CD1c-positive myeloid dendritic cell (primary cell): Measurements from ENCODE around the gene YIF1B.

Source experiments
- DNase-seq: peaks from one replicate; pipeline ENCODE4 v3.0.0-alpha.2; 2016; ENCODE audit errors: extremely low spot score

YIF1B gene

DNA sequence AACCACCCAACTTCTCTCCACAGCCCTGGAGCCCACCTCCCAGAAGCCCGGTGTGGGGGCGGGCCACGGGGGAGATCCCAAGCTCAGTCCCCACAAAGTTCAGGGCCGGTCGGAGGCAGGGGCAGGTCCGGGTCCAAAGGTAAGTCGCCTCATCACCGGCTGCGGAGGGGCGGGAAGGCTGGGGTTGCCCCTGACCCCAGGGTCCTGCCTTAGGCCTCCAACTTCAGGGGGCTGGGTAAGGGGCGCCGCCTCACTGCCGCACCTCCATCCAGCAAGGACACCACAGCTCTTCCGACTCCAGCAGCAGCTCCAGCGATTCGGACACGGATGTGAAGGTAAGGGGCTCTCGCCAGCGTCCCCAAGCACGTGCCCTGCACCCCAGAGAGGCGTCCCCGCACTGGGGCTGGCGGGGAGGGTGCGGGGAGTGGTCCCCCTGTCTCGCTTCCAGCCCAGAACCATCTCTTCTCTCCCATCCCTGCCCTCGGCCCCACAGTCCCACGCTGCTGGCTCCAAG, 11.3 kb downstream of the YIF1B start:
- no peak for DNase-seq

DNA sequence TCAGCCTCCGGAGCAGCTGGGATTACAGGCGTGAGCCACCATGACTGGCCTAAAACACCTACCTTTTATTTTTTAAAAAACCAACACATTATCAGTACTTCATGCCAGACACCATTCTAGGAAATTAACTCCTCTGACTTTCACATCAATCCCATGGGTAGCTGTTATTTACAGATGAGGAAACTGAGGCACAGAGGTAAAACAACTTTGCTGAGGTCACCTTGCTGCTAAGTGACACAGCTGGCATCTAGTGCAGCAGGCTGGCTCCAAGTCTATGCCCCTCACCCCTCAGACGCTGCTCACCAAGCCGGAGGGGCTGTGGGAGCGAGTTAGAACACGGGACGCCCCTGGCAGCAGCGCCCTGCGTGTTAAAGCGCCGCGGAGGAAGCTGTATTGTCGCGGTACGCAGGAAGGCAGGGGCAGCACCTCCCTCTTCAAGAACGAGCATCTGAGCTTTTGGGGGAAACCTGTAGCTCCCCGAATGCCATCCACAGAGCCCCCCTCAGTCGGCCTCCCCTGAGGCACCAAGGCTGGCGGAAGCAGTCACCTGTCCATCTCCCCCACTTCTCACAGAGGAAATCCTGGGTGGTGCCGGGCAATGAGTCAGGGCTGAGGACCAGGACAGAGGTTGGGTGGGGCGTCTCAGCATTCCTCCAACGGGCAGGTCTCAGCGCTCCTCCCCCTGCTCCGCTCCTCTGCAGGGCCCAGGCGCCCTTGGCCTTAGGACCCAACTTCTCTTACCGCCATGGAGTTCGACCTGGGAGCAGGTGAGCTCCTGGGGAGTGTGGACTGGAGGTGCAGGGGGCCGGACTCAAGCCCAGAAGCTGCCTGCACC, 12.0 kb downstream of the YIF1B start, which contains the start of gene C19orf33:
Gene C19orf33, plus strand, starts transcription at position 735 of the 835 bp plus-strand sequence. Its CDS starts 11 bp downstream, at position 746.
- DNase-seq, result no peak

DNA sequence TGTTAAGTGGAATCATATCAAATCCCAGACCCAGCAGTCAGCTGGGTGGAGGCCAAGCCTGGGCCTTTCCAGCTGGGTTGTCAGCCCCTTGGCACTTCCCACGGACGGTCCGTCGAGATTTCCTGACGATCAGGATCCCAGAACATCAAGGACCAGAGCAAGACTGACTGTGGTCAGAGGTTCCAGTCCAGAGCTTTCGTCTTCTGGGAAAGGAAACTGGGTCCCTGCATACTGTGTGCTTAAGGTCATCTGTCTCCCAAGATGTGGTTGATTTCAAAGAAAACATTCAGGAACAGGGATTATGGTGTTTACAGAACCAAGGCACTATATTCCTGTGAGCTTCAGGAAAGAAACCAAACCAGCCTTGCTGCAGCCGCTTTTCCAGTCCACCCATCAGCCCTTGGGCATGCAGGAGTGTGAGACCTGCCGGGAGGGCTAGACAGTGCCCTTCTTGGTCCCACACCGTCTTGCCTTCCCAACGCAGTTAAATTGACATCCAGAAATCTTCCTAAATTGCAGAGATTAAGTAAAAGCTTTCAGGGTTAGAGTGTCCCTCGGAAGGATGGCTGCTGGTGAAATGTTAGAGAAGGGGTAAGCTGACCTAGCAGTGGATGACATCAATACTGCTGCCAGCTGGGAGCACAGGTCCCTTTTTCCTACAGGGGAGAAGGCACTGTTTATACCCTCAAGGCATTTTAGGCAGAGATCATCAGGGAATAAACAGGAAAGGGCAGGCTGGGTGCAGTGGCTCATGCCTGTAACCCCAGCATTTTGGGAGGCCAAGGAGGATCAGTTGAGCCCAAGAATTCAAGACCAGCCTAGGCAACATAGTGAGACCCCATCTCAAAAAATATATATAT, 16.7 kb downstream of the YIF1B start:
- no peak for DNase-seq

DNA sequence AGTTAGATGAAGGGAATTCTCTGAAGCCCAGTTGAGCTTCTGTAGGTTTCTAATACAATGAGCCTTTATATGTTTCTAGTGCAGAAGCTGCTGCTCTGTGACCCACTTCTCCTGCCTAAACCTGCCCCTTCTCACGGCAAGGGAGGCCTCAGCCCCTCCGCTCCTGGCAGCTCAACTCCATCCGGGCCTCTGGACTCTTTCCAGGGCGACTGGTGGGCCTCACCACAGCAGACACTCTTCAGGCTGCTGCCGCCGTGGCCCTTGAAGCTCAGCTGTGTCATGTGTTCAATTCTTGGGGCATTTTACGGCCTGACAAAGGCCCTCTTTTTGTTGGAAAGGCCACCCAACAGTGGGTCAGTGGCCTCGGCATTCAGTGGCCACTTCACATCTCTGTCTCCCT, 21.7 kb downstream of the YIF1B start:
- no peak for DNase-seq

DNA sequence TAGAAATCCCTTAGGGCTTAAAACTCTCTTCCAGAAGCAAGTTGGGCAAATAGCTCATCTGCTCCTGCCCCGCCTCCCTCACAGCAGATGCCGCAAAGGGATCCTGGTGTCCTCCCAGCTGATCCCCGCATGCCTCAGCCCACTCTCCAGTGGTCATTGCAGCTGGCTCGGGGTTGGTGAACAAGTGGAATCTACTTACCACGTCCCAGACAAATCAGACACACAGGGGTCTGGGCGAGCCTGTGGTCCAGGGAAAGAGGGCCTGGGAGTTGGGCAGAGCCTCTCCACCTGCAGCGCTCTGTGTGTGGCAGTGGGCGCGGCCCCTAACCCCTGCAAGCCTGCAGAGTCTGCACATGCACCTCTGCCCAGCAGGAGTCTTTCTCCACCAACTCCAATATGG, 22.5 kb downstream of the YIF1B start:
- no peak for DNase-seq

DNA sequence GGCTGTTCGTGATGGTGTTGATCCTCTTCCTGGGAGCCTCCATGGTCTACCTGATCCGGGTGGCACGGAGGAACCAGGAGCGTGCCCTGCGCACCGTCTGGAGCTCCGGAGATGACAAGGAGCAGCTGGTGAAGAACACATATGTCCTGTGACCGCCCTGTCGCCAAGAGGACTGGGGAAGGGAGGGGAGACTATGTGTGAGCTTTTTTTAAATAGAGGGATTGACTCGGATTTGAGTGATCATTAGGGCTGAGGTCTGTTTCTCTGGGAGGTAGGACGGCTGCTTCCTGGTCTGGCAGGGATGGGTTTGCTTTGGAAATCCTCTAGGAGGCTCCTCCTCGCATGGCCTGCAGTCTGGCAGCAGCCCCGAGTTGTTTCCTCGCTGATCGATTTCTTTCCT, 23.9 kb downstream of the YIF1B start:
- DNase-seq, result no peak

DNA sequence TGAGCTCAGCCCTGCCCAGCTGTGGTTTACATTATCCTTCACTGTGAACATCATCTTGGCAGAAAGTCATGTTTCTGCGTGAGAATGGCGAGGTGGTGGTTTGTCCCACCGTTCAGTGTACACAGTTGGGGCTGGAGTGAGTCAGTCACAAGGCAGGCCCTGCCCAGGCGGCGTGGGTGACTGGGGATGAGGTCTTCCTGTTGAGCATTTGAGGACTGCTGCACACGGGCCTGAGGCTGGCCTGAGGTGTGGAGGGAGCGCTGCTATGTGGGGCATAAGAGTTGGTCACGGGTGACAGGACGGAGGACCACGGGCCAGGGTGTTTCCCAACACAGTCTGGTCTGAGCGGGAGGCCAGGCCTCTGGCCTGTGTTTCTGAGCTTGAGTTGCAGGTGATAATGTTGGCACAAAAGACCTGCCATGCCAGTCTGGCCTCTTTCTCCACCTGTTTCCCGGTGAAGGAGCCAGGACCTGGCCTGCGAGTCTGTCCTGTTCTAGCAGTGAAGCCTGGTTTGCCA, 25.1 kb downstream of the YIF1B start:
- DNase-seq, result peak; percentile 55

DNA sequence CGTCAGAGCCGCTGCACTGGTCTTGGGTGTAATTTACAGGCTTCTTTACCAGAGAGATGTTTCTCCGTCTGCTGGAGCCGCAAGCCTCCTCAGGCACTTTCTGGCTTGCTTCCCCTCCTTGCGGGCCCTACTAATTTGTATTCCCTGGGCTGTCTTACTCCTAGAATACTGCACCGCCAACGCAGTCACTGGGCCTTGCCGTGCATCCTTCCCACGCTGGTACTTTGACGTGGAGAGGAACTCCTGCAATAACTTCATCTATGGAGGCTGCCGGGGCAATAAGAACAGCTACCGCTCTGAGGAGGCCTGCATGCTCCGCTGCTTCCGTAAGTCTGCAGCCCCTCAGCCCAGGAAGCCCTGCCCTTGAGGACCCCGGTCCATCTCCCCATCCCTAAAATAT, 25.8 kb downstream of the YIF1B start:
- DNase-seq, result peak; percentile 53

DNA sequence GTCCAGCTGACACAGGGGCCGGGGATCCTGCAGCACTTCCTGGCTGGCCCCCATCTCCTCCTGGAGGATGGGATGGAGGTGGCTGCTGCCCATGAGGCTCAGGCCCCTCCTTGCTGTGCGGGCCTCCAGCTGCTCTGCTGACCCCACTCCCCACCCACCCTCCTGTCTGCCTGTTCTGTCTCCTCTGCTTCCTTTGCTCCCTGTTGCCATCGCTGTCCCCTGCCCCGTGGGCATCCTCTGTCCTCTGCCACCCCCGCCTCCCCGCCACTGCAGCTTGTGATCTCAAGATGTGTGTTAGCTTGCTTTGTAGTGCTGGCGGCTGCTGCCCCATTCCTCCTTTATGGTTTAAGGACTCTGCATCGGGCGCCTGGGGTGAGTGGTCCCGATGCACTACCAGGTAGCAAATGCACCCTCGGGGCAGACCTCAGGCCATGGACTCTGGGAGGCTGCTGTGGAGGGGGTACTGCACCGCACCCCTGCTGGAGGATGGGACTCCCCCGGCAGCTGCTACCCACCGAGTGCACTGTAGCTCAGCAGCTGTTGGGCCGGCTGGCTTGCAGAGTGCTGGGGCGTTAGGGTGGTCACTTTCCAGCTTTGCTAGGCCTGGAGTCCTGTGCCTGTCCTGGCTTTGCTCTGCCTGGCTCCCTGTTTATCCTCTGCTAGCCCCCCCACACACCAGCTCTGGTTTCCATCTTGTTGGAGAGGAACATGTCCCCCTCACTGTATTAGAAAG, 27.5 kb downstream of the YIF1B start:
- DNase-seq, result no peak

DNA sequence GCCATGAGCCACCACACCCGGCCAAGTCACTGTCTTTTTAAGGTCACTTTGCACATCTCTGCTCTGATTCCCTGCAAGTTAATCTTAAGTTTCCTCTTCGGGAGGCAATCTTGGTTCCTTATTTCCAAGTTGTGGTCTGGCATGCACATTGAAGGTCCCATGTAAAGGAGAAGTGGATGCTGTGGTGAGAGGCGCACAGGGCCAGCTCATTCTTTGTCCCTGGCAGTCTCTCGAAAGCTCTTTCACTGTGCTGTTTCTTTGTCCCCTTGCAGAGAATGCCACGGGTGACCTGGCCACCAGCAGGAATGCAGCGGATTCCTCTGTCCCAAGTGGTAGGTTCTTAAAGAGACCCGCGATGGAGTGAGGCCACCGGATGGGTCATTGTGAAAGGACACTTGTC, 28.1 kb downstream of the YIF1B start:
- peak; percentile 90 for DNase-seq

DNA sequence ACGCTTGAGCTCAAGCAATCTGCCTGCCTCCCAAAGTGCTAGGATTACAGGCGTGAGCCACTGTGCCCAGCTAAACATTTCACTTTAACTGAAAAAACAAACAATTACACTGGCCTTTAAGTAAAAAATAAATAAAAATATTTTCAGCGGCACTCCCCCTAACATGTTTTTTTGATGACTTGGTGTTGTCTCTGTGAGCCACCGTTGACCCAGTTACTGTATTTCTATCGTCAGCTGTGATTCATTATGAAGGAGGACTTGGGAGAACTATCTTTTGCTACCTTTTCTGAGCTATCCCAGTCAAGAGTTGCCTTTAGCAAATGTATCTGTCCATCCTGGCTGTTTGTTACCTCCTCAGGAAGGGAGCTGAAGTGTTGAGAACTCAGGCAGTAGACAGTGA, 30.2 kb downstream of the YIF1B start:
- no peak for DNase-seq

DNA sequence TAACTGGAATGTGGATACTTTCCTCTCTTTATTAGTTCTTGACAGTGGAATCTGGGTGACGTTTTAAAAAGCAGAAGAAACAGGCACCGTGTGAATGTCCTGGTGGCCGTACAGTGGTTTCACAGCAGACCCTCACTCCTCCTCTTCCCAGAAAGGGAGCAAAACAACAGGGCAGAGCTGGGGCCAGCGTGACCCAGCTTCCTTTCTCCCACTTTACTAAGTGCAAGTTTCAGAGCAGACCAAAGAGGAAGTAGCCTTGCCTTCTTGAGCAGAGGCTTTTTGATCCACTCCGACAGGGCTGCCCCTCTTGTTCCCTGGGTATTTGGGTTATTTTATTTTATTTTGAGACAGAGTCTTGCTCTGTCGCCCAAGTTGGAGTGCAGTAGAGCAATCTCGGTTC, 31.3 kb downstream of the YIF1B start:
- peak; percentile 80 for DNase-seq

DNA sequence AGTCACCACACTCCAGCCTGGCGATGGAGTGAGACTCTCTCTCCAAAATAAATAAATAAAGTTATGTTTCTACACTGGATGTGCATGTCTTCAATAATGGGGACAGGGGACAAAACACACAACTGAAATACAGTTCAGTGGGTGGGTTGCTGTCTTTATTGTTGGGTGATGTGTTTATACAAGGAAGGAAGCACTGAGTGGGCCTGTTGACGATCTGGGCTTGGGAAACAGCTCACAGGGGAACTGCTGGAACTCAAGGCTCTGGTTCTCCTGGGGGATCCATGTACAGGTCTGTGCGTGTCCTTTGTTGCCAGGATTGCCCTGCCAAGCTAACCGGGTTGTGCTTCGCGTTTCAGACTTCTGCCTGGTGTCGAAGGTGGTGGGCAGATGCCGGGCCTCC, 32.5 kb downstream of the YIF1B start:
- DNase-seq, result peak; percentile 53

DNA sequence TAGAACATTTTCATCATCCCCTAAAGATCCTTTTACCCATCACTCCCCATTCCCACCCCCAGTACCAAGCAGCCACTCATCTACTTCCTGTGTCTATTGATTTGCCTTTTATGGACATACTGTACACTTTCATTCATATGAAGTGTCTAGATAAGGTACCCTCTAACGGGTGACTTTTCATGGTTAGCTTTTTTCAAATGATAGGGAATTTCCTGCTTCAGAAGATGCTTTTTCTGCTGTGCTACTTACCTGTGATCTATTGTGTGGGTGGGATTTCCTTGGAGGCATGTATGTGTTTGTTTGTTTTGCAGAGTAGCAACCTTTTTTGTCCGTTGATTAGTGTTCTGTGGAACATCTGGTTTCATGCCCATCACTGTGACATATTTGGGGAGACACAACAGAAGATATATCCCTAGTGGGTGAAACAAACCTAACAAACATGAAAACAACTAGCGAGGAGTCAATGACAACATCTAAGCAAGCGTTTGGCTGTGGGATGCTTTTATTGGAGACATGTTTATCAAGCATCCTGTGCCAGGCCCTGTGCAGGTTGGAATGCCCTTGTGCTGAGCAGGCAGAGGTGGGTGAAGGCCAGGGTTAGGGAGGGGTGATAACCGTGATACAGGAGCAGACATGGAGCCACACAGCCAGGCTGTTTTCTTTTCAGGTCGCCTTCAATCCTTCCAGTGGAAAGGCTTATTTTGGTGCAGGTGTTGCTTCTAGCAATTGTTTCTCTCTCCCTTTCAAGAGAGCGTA, 33.8 kb downstream of the YIF1B start:
- DNase-seq, result no peak

DNA sequence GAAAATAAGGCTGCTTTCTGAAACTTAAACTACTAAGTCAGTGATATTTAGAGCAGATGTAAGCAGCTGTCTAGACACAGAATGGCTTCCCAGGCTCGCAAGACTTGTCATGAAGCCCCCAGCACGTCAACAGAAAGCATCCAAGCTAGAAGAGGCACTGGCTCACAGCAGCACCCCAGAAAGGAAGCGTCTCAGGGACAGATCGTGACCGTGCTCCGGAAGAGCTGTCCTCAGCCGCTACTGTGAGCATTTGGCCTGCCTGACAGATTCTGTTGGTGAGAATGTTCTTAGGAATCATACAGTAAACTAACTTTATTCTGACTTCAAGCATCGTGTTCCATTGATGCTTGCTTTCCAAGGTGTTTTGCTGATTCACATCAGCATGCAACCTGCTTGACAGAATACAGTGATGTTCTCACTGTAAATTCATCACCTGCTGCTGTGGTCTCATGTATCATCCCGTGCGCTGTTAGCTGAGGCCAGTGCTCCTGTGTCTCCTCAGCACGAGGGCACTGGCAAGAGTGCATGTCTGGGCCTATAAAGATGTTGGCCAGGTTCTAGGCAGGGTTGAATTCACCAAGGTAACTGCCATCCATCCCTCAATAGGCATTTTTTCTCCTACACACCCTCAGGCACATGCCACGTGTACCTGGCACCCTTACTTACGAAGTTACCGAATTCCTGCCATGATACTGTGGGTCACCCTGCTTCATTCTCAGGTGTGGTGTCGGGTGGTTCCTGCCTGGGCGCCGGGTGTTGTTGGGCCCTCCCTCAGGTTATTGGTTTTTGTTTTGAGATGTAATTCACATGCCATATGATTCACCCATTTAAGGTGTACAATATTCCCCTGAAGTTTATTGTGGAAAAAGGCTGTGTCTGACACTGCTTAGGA, 35.5 kb downstream of the YIF1B start:
- no peak for DNase-seq

DNA sequence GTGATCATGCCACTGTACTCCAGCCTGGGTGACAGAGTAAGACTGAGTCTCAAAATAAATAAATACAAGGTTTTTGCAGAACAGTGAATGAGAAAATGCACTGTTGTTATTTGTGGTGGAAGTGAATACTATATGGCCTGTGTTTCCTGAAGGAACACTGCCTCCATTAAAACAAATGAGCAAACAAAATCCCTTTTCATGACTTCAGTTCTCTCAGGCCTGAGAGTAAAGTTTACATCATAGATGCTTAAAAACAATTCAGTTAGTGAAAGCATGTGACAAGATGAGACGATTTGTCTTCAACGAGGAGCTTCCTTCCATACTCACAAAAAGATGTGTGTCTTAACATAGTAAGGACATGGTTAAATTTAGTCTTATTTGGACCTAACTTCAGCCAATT, 37.0 kb downstream of the YIF1B start:
- DNase-seq, result no peak

DNA sequence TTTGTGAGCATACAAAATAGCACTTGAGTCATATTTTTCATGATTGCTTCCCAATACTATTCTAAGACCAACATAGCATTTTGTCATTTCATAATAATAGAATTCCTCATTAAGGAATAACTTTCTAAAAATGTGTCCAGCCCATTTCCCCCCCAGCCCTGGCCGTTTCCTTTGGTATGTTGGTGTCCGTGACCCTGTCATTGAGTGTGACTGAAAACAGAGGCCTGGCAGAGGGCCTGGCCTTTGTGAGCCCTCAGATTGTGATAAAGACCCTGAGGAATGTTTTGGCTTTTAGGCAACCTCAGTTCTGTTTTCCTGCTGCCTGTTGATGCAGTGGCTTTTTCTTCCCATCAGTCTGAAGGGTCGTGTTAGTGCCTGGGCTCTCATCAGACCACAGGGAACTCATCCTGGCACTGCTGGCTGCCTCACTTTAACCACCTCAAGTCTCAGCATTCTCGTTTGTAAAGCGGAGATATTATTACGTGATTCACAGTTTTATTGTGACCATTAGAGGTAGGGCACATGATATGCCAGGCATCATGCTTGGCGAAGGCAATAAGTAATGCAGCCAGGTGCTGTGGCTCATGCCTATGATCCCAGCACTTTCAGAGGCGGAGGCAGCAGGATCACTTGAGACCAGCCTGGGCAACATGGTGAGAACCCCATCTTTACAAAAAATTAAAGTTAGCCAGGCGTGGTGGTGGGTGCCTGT, 37.6 kb downstream of the YIF1B start:
- no peak for DNase-seq

DNA sequence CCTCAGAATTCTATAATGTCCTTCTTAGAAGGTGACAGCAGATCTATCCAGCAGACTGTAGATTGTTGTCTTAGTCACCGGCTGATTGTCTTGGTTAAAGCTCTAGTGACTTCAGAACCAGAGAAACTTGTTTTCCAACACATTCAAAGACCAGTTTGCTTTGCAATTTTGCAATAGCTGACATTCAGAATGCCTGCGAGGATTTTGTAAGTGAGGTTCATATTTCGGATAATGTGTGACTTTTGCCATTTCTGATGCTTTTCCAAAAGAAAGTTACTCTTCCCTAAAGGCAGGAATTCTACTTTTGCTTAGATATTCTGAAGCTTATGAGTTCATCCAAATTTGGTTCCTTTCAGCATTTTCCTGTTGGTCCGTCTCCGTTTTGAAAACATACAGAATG, 38.2 kb downstream of the YIF1B start:
- DNase-seq, result no peak

DNA sequence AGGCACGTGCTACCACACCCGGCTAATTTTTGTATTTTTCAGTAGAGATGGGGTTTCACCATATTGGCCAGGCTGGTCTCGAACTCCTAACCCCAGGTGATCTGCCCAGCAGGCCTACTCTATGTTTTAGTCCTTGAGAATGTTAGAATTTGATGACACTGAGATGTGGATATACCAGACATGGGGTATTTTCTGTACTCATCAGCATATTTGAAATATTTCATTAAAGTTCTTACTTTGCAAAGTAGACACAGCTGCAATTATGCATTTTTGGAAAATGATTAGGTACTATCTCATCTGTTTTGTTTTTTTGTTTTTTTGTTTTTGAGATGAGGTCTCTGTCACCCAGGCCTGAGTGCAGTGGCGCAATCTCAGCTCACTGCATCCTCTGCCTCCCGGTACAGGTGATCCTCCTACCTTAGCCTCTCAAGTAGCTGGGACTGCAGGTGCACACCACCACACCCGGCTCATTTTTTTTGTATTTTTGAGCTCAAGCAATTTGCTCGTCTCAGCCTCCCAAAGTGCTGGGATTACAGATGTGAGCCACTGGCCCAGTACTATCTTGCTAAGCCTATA, 38.7 kb downstream of the YIF1B start:
- DNase-seq, result no peak
